GM23248 (cell line): ENCODE results near the gene CHST11. TPM values are rescaled to one million over a fixed set of nuclear protein-coding genes. Genes with fewer than 3 reads are reported as not detected.

Experiments used
- DNase-seq: peaks from one replicate; pipeline ENCODE4 v3.0.0-alpha.2; 2015
- H2AFZ ChIP-seq: fragments of 200-600 bp; sonication (generic); 2 replicates; pipeline ENCODE4 v1.6.1; 2016; ENCODE audit warnings: antibody characterized with exemption
- H3F3A ChIP-seq: fragments of 200-600 bp; sonication (generic); 2 replicates; pipeline ENCODE4 v1.6.1; 2016; ENCODE audit warnings: mild to moderate bottlenecking, antibody characterized with exemption, mixed run types; ENCODE audit not compliant: insufficient read depth
- H3K27ac ChIP-seq: fragments of 200-600 bp; sonication (generic); 2 replicates; pipeline ENCODE4 v1.5.1; 2016; ENCODE audit warnings: mild to moderate bottlenecking
- H3K27me3 ChIP-seq: fragments of 200-600 bp; sonication (generic); replicated peaks from 2 replicates; pipeline ENCODE4 v1.6.1; 2016; ENCODE audit warnings: mild to moderate bottlenecking; ENCODE audit not compliant: insufficient read depth
- H3K36me3 ChIP-seq: fragments of 200-600 bp; sonication (generic); 2 replicates; pipeline ENCODE4 v1.6.1; 2016; ENCODE audit warnings: low read depth, mild to moderate bottlenecking
- H3K4me1 ChIP-seq: fragments of 200-600 bp; sonication (generic); 2 replicates; pipeline ENCODE4 v1.6.1; 2016; ENCODE audit warnings: mild to moderate bottlenecking; ENCODE audit not compliant: insufficient read depth
- H3K4me2 ChIP-seq: fragments of 200-600 bp; sonication (generic); one replicate; pipeline ENCODE4 v1.6.1; 2016; ENCODE audit warnings: mild to moderate bottlenecking; ENCODE audit not compliant: unreplicated experiment
- H3K4me3 ChIP-seq: fragments of 200-600 bp; sonication (generic); 2 replicates; pipeline ENCODE4 v1.5.1; 2016; ENCODE audit warnings: mild to moderate bottlenecking
- H3K79me2 ChIP-seq: fragments of 200-600 bp; sonication (generic); 2 replicates; pipeline ENCODE4 v1.6.1; 2016; ENCODE audit warnings: mild to moderate bottlenecking; ENCODE audit not compliant: insufficient read depth
- H3K9ac ChIP-seq: fragments of 200-600 bp; sonication (generic); 2 replicates; pipeline ENCODE4 v1.6.1; 2016; ENCODE audit warnings: mild to moderate bottlenecking
- H3K9me2 ChIP-seq: fragments of 200-600 bp; sonication (generic); 2 replicates; pipeline ENCODE4 v1.6.1; 2016; ENCODE audit warnings: mixed run types, mild to moderate bottlenecking, moderate library complexity; ENCODE audit not compliant: insufficient read depth
- H3K9me3 ChIP-seq: fragments of 200-600 bp; sonication (generic); one replicate; pipeline ENCODE4 v1.6.1; 2017; ENCODE audit warnings: low read depth
- H4K20me1 ChIP-seq: fragments of 200-600 bp; sonication (generic); 2 replicates; pipeline ENCODE4 v1.6.0; 2016; ENCODE audit not compliant: insufficient read depth
- EZH2 ChIP-seq: fragments of 200-600 bp; sonication (generic); IDR thresholded peaks from 2 replicates; pipeline ENCODE4 v1.6.1; 2018; ENCODE audit warnings: antibody characterized with exemption, mild to moderate bottlenecking; ENCODE audit not compliant: insufficient read depth, poor library complexity, severe bottlenecking
- EZH2phosphoT487 ChIP-seq: fragments of 200-600 bp; sonication (generic); IDR thresholded peaks from 2 replicates; pipeline ENCODE4 v1.6.1; 2018; ENCODE audit warnings: antibody characterized with exemption, moderate library complexity, mild to moderate bottlenecking, low read depth; ENCODE audit not compliant: insufficient read depth
- WGBS, 2 experiments: methylation state at CpG; one replicate each; pipeline ENCODE4 v1.1.6; 2015 to 2017; ENCODE audit warnings: low lambda C conversion rate in 2 of 2, low coverage in 1 of 2; ENCODE audit errors: missing lambda C conversion rate in 2 of 2; 5-methylcytosine and 5-hydroxymethylcytosine counted together
- in situ Hi-C: fragments of 300-500 bp; cut with MboI; formaldehyde crosslinking; loops from 2 replicates; pipeline ENCODE4 v1.15.0; 2020
- polyA plus RNA-seq: library from polyadenylated mRNA; unstranded; fragments of >200 nt; fragmentation: Nextera tagmentation; extraction: Ambion mirVana; gene quantifications from 2 replicates; pipeline ENCODE4 v1.2.1, GENCODE V29; 2016
- total RNA-seq: library from RNA; depleted of rRNA; stranded (reverse); fragments of >200 nt; shearing (Covaris generic); gene quantifications from 2 replicates; pipeline ENCODE4 v1.2.3, GENCODE V29; 2014

CHST11 gene
- total and polyA plus RNA-seq, 2 experiments from 2014 or later = 3.7 to 5.4 TPM

GRCh38 chr12:104421343-104421742 is 35.4 kb upstream of the CHST11 start:
- TF ChIP-seq EZH2phosphoT487 (no peak), EZH2 (no peak)
- no peaks in the 10 kb centered on the region for H3K4me1 ChIP-seq
- no peaks in the 10 kb centered on the region for H3K9me2 ChIP-seq
- WGBS, 2 experiments = 72 to 81% methylated on average over 2 of the region's 2 CpGs
- no peaks in the 10 kb centered on the region for H4K20me1 ChIP-seq
- H3K4me2 ChIP-seq = no peak overlapping the region
- no peaks in the 10 kb centered on the region for H3K36me3 ChIP-seq
- no peak overlapping the region for H2AFZ ChIP-seq
- no peak overlapping the region for H3K4me3 ChIP-seq
- in situ Hi-C loops = no loop called here
- no peak for DNase-seq
- no peaks in the 10 kb centered on the region for H3K9me3 ChIP-seq
- peaks cover 79% of the 10 kb centered on the region for H3K27me3 ChIP-seq
- no peaks in the 10 kb centered on the region for H3F3A ChIP-seq
- no peak overlapping the region for H3K27ac ChIP-seq
- H3K79me2 ChIP-seq = no peaks in the 10 kb centered on the region
- H3K9ac ChIP-seq = no peak overlapping the region

- H3K79me2 ChIP-seq = no peaks in the 10 kb centered on the region
- H3K27me3 ChIP-seq = peaks cover 69% of the 10 kb centered on the region
- no peak overlapping the region for H2AFZ ChIP-seq
- no peaks in the 10 kb centered on the region for H3K9me2 ChIP-seq
- H3K4me3 ChIP-seq = no peak overlapping the region
- in situ Hi-C loops = no loop called here
- no peak for TF ChIP-seq EZH2
- no peak for TF ChIP-seq EZH2phosphoT487
- no peak overlapping the region for H3K27ac ChIP-seq
- H3K9ac ChIP-seq = no peak overlapping the region
- H3K4me1 ChIP-seq = no peaks in the 10 kb centered on the region
- no peak for DNase-seq
- H3F3A ChIP-seq = peaks cover 8% of the 10 kb centered on the region; the same call in 1 of the 2 replicates
- no peaks in the 10 kb centered on the region for H3K9me3 ChIP-seq
- 54 to 62% methylated on average over 1 of the region's 1 CpG for WGBS, 2 experiments
- H4K20me1 ChIP-seq = no peaks in the 10 kb centered on the region
- H3K4me2 ChIP-seq = no peak overlapping the region
- H3K36me3 ChIP-seq = no peaks in the 10 kb centered on the region
Observed at GRCh38 chr12:104422441-104422840, 34.3 kb upstream of the CHST11 start.

- Histone ChIP-seq H2AFZ (no peak overlapping the region), H3K36me3 (no peaks in the 10 kb centered on the region), H3F3A (peaks cover 11% of the 10 kb centered on the region; the same call in 1 of the 2 replicates), H3K27me3 (peaks cover 72% of the 10 kb centered on the region), H3K79me2 (no peaks in the 10 kb centered on the region), H3K4me1 (no peaks in the 10 kb centered on the region), H3K4me3 (no peak overlapping the region), H3K9ac (no peak overlapping the region), H3K27ac (no peak overlapping the region), H4K20me1 (no peaks in the 10 kb centered on the region), H3K4me2 (no peak overlapping the region), H3K9me3 (no peaks in the 10 kb centered on the region), H3K9me2 (no peaks in the 10 kb centered on the region)
- in situ Hi-C loops = no loop called here
- WGBS, 2 experiments = 50 to 55% methylated on average over 3 of the region's 3 CpGs
- no peak for TF ChIP-seq EZH2phosphoT487
- TF ChIP-seq EZH2 = no peak
- no peak for DNase-seq
Observed at GRCh38 chr12:104423273-104423672, 33.5 kb upstream of the CHST11 start.

GRCh38 chr12:104423809-104424208 is 32.9 kb upstream of the CHST11 start:
- H3K27ac ChIP-seq = no peak overlapping the region
- in situ Hi-C loops = no loop called here
- TF ChIP-seq EZH2 (no peak), EZH2phosphoT487 (no peak)
- no peak overlapping the region for H3K4me3 ChIP-seq
- WGBS, 2 experiments = 83% methylated on average over 5 of the region's 5 CpGs
- H3K36me3 ChIP-seq = no peaks in the 10 kb centered on the region
- peaks cover 11% of the 10 kb centered on the region; the same call in 1 of the 2 replicates for H3F3A ChIP-seq
- H3K4me2 ChIP-seq = no peak overlapping the region
- no peaks in the 10 kb centered on the region for H3K4me1 ChIP-seq
- H3K9ac ChIP-seq = no peak overlapping the region
- H4K20me1 ChIP-seq = no peaks in the 10 kb centered on the region
- H3K9me2 ChIP-seq = no peaks in the 10 kb centered on the region
- no peak for DNase-seq
- H3K79me2 ChIP-seq = no peaks in the 10 kb centered on the region
- no peak overlapping the region for H2AFZ ChIP-seq
- H3K27me3 ChIP-seq = peaks cover 73% of the 10 kb centered on the region
- no peaks in the 10 kb centered on the region for H3K9me3 ChIP-seq

GRCh38 chr12:104424955-104425354 is 31.8 kb upstream of the CHST11 start:
- H3K27ac ChIP-seq = no peak overlapping the region
- H3K4me3 ChIP-seq = no peak overlapping the region
- no peaks in the 10 kb centered on the region for H3K79me2 ChIP-seq
- H3K9me2 ChIP-seq = no peaks in the 10 kb centered on the region
- no peak overlapping the region for H3K4me2 ChIP-seq
- H3K9ac ChIP-seq = no peak overlapping the region
- H3F3A ChIP-seq = peaks cover 11% of the 10 kb centered on the region; the same call in 1 of the 2 replicates
- H3K36me3 ChIP-seq = no peaks in the 10 kb centered on the region
- no peaks in the 10 kb centered on the region for H4K20me1 ChIP-seq
- H2AFZ ChIP-seq = no peak overlapping the region
- no peak for DNase-seq
- TF ChIP-seq EZH2 (no peak), EZH2phosphoT487 (no peak)
- H3K9me3 ChIP-seq = no peaks in the 10 kb centered on the region
- in situ Hi-C loops = no loop called here
- no peaks in the 10 kb centered on the region for H3K4me1 ChIP-seq
- WGBS, 2 experiments = 54 to 56% methylated on average over 1 of the region's 1 CpG
- H3K27me3 ChIP-seq = peaks cover 75% of the 10 kb centered on the region
